Astrocyte (in vitro differentiated cells and primary cell): ENCODE data around the gene TRAPPC3L. TPM values are rescaled to one million over a fixed set of nuclear protein-coding genes. Genes with fewer than 3 reads are reported as not detected.

Experiments
- DNase-seq: peaks from one replicate; pipeline ENCODE4 v3.0.0-alpha.2; 2010; ENCODE audit warnings: low read depth
- FAIRE-seq: peaks from 2 replicates; lab custom pipeline; 2011; peaks lifted over from hg19 to GRCh38; lab: Jason Lieb, UNC
- H2AFZ ChIP-seq: 2 replicates; pipeline ENCODE4 v1.6.0; 2012; ENCODE audit warnings: low read depth, low read length, inconsistent platforms
- H3K27ac ChIP-seq: 2 replicates; pipeline ENCODE4 v1.5.1; 2011; ENCODE audit warnings: low read depth, low read length, inconsistent platforms
- H3K27me3 ChIP-seq: 2 replicates; pipeline ENCODE4 v1.6.0; 2011; ENCODE audit warnings: low read length, inconsistent platforms; ENCODE audit not compliant: insufficient read depth
- H3K36me3 ChIP-seq: 2 replicates; pipeline ENCODE4 v1.5.1; 2011; ENCODE audit warnings: low read length, inconsistent platforms; ENCODE audit not compliant: insufficient read depth
- H3K4me1 ChIP-seq: 2 replicates; pipeline ENCODE4 v1.5.1; 2011; ENCODE audit warnings: low read length, inconsistent platforms; ENCODE audit not compliant: insufficient read depth
- H3K4me2 ChIP-seq: 2 replicates; pipeline ENCODE4 v1.6.0; 2012; ENCODE audit warnings: low read length, inconsistent platforms
- H3K4me3 ChIP-seq: 2 replicates; pipeline ENCODE4 v1.5.1; 2011; ENCODE audit warnings: low read depth, mild to moderate bottlenecking, low read length, inconsistent platforms; ENCODE audit not compliant: insufficient read depth
- H3K79me2 ChIP-seq: 2 replicates; pipeline ENCODE4 v1.6.0; 2012; ENCODE audit warnings: mild to moderate bottlenecking, low read length, inconsistent platforms; ENCODE audit not compliant: insufficient read depth
- H3K9ac ChIP-seq: 2 replicates; pipeline ENCODE4 v1.6.0; 2012; ENCODE audit warnings: mild to moderate bottlenecking, low read length, inconsistent platforms
- H3K9me3 ChIP-seq: 2 replicates; pipeline ENCODE4 v1.5.1; 2012; ENCODE audit warnings: low read depth, mild to moderate bottlenecking, low read length, inconsistent platforms; ENCODE audit not compliant: insufficient read depth
- H4K20me1 ChIP-seq: 2 replicates; pipeline ENCODE4 v1.6.0; 2012; ENCODE audit warnings: low read length, inconsistent platforms; ENCODE audit not compliant: insufficient read depth
- H3K27ac Mint-ChIP-seq: one replicate; pipeline ENCODE4 v1.8.0; 2021; ENCODE audit warnings: mild to moderate bottlenecking, mixed read lengths; ENCODE audit not compliant: unreplicated experiment
- H3K27me3 Mint-ChIP-seq: one replicate; pipeline ENCODE4 v1.8.0; 2021; ENCODE audit warnings: low read depth, mixed read lengths; ENCODE audit not compliant: unreplicated experiment
- H3K36me3 Mint-ChIP-seq: one replicate; pipeline ENCODE4 v1.8.0; 2021; ENCODE audit warnings: low read depth, mixed read lengths; ENCODE audit not compliant: unreplicated experiment
- H3K4me1 Mint-ChIP-seq: one replicate; pipeline ENCODE4 v1.8.0; 2021; ENCODE audit warnings: low read depth, mixed read lengths; ENCODE audit not compliant: unreplicated experiment
- H3K4me3 Mint-ChIP-seq: one replicate; pipeline ENCODE4 v1.8.0; 2021; ENCODE audit warnings: mild to moderate bottlenecking, moderate library complexity, mixed read lengths; ENCODE audit not compliant: unreplicated experiment
- H3K9me3 Mint-ChIP-seq: one replicate; pipeline ENCODE4 v1.8.0; 2021; ENCODE audit warnings: mild to moderate bottlenecking, mixed read lengths; ENCODE audit not compliant: unreplicated experiment
- EZH2 ChIP-seq: IDR thresholded peaks from 2 replicates; pipeline ENCODE4 v1.6.1; 2012; ENCODE audit warnings: mild to moderate bottlenecking, low read length, inconsistent platforms; ENCODE audit not compliant: insufficient read depth
- total RNA-seq: library from RNA; stranded (reverse); gene quantifications from 2 replicates; pipeline ENCODE4 v1.2.1, GENCODE V29; 2021
- TF ChIP-seq, protein P1 (sequence below): IDR thresholded peaks from 2 replicates; pipeline ENCODE4 v1.5.1; 2011; ENCODE audit warnings: low read depth, mild to moderate bottlenecking, inconsistent platforms, low read length, moderate library complexity; ENCODE audit not compliant: insufficient read depth

Gene TRAPPC3L
- total RNA-seq, 1 donor from 2014 or later = not detected

- Histone ChIP-seq H3K4me3 (no peak overlapping the region), H2AFZ (no peak overlapping the region), H3K9me3 (no peaks in the 10 kb centered on the region), H3K27me3 (peaks cover 4% of the 10 kb centered on the region), H3K4me1 (no peaks in the 10 kb centered on the region), H3K79me2 (no peaks in the 10 kb centered on the region), H3K4me2 (no peak overlapping the region), H3K9ac (no peak overlapping the region), H3K27ac (no peak overlapping the region), H3K36me3 (no peaks in the 10 kb centered on the region), H4K20me1 (no peaks in the 10 kb centered on the region)
- TF ChIP-seq, protein P1, sequence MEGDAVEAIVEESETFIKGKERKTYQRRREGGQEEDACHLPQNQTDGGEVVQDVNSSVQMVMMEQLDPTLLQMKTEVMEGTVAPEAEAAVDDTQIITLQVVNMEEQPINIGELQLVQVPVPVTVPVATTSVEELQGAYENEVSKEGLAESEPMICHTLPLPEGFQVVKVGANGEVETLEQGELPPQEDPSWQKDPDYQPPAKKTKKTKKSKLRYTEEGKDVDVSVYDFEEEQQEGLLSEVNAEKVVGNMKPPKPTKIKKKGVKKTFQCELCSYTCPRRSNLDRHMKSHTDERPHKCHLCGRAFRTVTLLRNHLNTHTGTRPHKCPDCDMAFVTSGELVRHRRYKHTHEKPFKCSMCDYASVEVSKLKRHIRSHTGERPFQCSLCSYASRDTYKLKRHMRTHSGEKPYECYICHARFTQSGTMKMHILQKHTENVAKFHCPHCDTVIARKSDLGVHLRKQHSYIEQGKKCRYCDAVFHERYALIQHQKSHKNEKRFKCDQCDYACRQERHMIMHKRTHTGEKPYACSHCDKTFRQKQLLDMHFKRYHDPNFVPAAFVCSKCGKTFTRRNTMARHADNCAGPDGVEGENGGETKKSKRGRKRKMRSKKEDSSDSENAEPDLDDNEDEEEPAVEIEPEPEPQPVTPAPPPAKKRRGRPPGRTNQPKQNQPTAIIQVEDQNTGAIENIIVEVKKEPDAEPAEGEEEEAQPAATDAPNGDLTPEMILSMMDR = no peak
- no peak for TF ChIP-seq EZH2
- peaks cover 15% of the 10 kb centered on the region for H3K27me3 Mint-ChIP-seq
- no peak overlapping the region for H3K27ac Mint-ChIP-seq
- DNase-seq (no peak), FAIRE-seq (no peak)
- no peak overlapping the region for H3K4me3 Mint-ChIP-seq
- H3K9me3 Mint-ChIP-seq = no peaks in the 10 kb centered on the region
- H3K4me1 Mint-ChIP-seq = no peaks in the 10 kb centered on the region
- no peaks in the 10 kb centered on the region for H3K36me3 Mint-ChIP-seq
Measured at GRCh38 chr6:116482780-116483179, 62.7 kb downstream of the TRAPPC3L start.

DNA sequence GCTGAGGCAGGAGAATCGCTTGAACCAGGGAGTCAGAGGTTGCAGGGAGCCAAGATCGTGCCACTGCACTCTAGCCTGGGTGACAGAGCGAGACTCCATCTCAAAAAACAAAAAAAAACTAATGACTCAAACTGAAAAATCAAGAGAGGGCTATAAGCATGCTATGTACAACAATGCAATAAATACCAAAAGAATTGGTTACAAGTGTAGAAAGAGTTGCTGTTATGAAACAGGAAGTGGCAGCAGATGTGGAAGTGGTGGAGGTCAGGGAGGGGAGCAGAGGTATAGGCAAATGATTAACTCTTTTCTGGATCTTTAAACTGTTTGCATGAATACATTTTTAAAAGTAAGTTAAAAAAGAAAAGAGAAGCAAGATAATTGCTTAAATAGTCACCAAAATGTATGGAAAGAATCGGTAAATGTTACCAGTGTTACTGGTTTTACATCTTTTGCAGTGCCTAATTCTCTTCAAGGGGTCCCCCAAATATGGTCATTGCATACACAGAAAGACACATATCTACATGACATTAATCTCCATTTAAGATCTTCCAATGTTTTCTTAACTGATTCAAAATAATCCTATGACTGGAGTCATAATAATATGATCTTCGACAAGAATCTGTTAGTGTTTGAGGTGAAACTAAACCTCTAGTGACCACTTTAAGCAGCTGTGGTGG lies 69.3 kb downstream of the TRAPPC3L start:
- H3K27me3 ChIP-seq = no peaks in the 10 kb centered on the region
- no peaks in the 10 kb centered on the region for H3K27me3 Mint-ChIP-seq
- H3K9me3 Mint-ChIP-seq = no peaks in the 10 kb centered on the region
- H3K4me3 Mint-ChIP-seq = no peak overlapping the region
- no peaks in the 10 kb centered on the region for H3K9me3 ChIP-seq
- no peak for FAIRE-seq
- no peaks in the 10 kb centered on the region for H3K36me3 Mint-ChIP-seq
- no peaks in the 10 kb centered on the region for H3K4me1 ChIP-seq
- H2AFZ ChIP-seq = no peak overlapping the region
- H3K27ac ChIP-seq = no peak overlapping the region
- H3K4me1 Mint-ChIP-seq = no peaks in the 10 kb centered on the region
- H3K4me2 ChIP-seq = no peak overlapping the region
- no peaks in the 10 kb centered on the region for H4K20me1 ChIP-seq
- no peak overlapping the region for H3K27ac Mint-ChIP-seq
- H3K36me3 ChIP-seq = no peaks in the 10 kb centered on the region
- H3K79me2 ChIP-seq = no peaks in the 10 kb centered on the region
- no peak overlapping the region for H3K9ac ChIP-seq
- H3K4me3 ChIP-seq = no peak overlapping the region
- TF ChIP-seq, protein P1 = no peak
- TF ChIP-seq EZH2 = no peak
- DNase-seq = no peak

DNA sequence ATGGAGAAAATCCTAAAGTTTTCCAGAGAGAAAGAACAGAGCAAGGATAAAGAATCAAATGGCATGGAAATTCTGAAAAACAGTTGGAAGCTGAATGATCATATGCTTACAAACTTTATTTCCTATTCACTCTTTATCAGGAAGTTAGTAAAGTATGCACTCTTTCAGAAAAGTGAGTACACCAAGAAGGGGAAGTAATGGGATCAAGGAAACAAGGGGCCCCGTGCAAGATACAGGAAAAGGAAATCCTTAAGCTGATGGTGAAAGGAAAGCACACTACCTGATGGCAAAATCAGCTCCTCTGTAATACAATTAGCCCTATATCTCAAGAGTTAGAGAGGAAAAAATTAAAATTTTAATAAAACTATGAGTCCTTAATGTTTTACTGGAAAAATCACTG lies 70.3 kb downstream of the TRAPPC3L start:
- Histone ChIP-seq H3K4me1 (no peaks in the 10 kb centered on the region), H3K36me3 (no peaks in the 10 kb centered on the region), H3K4me2 (no peak overlapping the region), H3K9ac (no peak overlapping the region), H3K27ac (no peak overlapping the region), H3K27me3 (no peaks in the 10 kb centered on the region), H2AFZ (no peak overlapping the region), H4K20me1 (no peaks in the 10 kb centered on the region), H3K79me2 (no peaks in the 10 kb centered on the region), H3K4me3 (no peak overlapping the region), H3K9me3 (no peaks in the 10 kb centered on the region)
- H3K36me3 Mint-ChIP-seq = no peaks in the 10 kb centered on the region
- H3K4me1 Mint-ChIP-seq = no peaks in the 10 kb centered on the region
- FAIRE-seq (no peak), DNase-seq (no peak)
- no peak overlapping the region for H3K27ac Mint-ChIP-seq
- no peaks in the 10 kb centered on the region for H3K9me3 Mint-ChIP-seq
- no peak overlapping the region for H3K4me3 Mint-ChIP-seq
- TF ChIP-seq, protein P1 = no peak
- no peak for TF ChIP-seq EZH2
- H3K27me3 Mint-ChIP-seq = no peaks in the 10 kb centered on the region
